GM21423 (cell line): ENCODE measurements around the gene ZNF335.
"Not testable (repeated sequence)": the region's sequence is repeated elsewhere in the genome, so short reads cannot be mapped to it uniquely, and the experiment has no call there.

Source experiments
- ATAC-seq: cut with Tn5 transposase; IDR thresholded peaks from one replicate; pipeline ENCODE4 v1.9.1; 2021; ENCODE audit warnings: mild to moderate bottlenecking, moderate library complexity; ENCODE audit not compliant: unreplicated experiment

The ZNF335 gene

GRCh38 chr20:45957021-45957941, 14.7 kb downstream of the ZNF335 start:
- no peak for ATAC-seq

- not testable (repeated sequence) for ATAC-seq
Measured at GRCh38 chr20:45956326-45956725, 15.7 kb downstream of the ZNF335 start.

GRCh38 chr20:45953672-45954071, 18.3 kb downstream of the ZNF335 start:
- ATAC-seq, result no peak

GRCh38 chr20:45952861-45953260, 19.1 kb downstream of the ZNF335 start:
- ATAC-seq, result no peak

- no peak for ATAC-seq
Measured at GRCh38 chr20:45951925-45952834, 19.8 kb downstream of the ZNF335 start.

GRCh38 chr20:45950330-45950646, 21.7 kb downstream of the ZNF335 start:
- no peak for ATAC-seq

- ATAC-seq, result no peak
Measured at GRCh38 chr20:45949542-45950329, 22.3 kb downstream of the ZNF335 start.

GRCh38 chr20:45948742-45949541, 23.1 kb downstream of the ZNF335 start:
- ATAC-seq, result no peak

GRCh38 chr20:45948261-45948733, 23.7 kb downstream of the ZNF335 start:
- ATAC-seq, result no peak

GRCh38 chr20:45947110-45947866, 24.7 kb downstream of the ZNF335 start:
- ATAC-seq, result no peak

GRCh38 chr20:45946149-45946970, 25.6 kb downstream of the ZNF335 start:
- no peak for ATAC-seq

GRCh38 chr20:45945678-45946148, 26.3 kb downstream of the ZNF335 start:
- ATAC-seq, result no peak

- no peak for ATAC-seq
Measured at GRCh38 chr20:45944965-45945677, 26.9 kb downstream of the ZNF335 start.

- no peak for ATAC-seq
Measured at GRCh38 chr20:45944151-45944964, 27.6 kb downstream of the ZNF335 start.

- ATAC-seq, result no peak
Measured at GRCh38 chr20:45943613-45944012, 28.4 kb downstream of the ZNF335 start.

GRCh38 chr20:45940469-45940868, 31.5 kb downstream of the ZNF335 start:
- ATAC-seq, result no peak

GRCh38 chr20:45940053-45940452, 31.9 kb downstream of the ZNF335 start:
- ATAC-seq, result no peak
